ENCODE data around the gene ZFAND3.

- TF ChIP-seq, protein P1, sequence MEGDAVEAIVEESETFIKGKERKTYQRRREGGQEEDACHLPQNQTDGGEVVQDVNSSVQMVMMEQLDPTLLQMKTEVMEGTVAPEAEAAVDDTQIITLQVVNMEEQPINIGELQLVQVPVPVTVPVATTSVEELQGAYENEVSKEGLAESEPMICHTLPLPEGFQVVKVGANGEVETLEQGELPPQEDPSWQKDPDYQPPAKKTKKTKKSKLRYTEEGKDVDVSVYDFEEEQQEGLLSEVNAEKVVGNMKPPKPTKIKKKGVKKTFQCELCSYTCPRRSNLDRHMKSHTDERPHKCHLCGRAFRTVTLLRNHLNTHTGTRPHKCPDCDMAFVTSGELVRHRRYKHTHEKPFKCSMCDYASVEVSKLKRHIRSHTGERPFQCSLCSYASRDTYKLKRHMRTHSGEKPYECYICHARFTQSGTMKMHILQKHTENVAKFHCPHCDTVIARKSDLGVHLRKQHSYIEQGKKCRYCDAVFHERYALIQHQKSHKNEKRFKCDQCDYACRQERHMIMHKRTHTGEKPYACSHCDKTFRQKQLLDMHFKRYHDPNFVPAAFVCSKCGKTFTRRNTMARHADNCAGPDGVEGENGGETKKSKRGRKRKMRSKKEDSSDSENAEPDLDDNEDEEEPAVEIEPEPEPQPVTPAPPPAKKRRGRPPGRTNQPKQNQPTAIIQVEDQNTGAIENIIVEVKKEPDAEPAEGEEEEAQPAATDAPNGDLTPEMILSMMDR (IDR thresholded peaks at IDR 0.05), result no peak
- TF ChIP-seq EZH2 (IDR thresholded peaks at IDR 0.05; ENCODE audit: borderline replicate concordance, insufficient read depth, low read depth, low read length, poor library complexity, severe bottlenecking), result no peak
Measured at GRCh38 chr6:37952027-37952426, 132.5 kb downstream of the ZFAND3 start.
